MCF 10A (cell line): ENCODE measurements around the gene BRD1. TPM values are rescaled to one million over a fixed set of nuclear protein-coding genes. Genes with fewer than 3 reads are reported as not detected.
"Not testable (repeated sequence)": the region's sequence is repeated elsewhere in the genome, so short reads cannot be mapped to it uniquely, and the experiment has no call there.

ENCODE experiments used
- BruUV-seq: library from RNA; stranded (reverse); fragments of 400-500 nt; replicated peaks from 2 replicates; lab custom pipeline; 2021; lab: Mats Ljungman, UMichigan
- CTCF ChIA-PET: fragments of 300-600 bp; sonication (Branson Sonifier 250); formaldehyde crosslinking; extraction: SDS; loops from one replicate; lab custom pipeline; 2021; ENCODE audit warnings: antibody characterized with exemption, inconsistent platforms; lab: Yijun Ruan, JAX
- POLR2A ChIA-PET: fragments of 300-600, 350-650 bp; sonication (Branson Sonifier 250); formaldehyde crosslinking; extraction: SDS; loops from one replicate; lab custom pipeline; 2020; ENCODE audit warnings: antibody characterized with exemption, inconsistent platforms; lab: Yijun Ruan, JAX
- DNase-seq: peaks from one replicate; pipeline ENCODE4 v3.0.0-alpha.2; 2018; ENCODE audit not compliant: unreplicated experiment
- H3K27ac Mint-ChIP-seq: one replicate; pipeline ENCODE4 v1.8.0; 2022; ENCODE audit warnings: mild to moderate bottlenecking, low read depth, mixed read lengths; ENCODE audit not compliant: unreplicated experiment
- H3K27me3 Mint-ChIP-seq: one replicate; pipeline ENCODE4 v1.8.0; 2022; ENCODE audit warnings: mixed read lengths; ENCODE audit not compliant: insufficient read depth, unreplicated experiment
- H3K36me3 Mint-ChIP-seq: one replicate; pipeline ENCODE4 v1.8.0; 2022; ENCODE audit warnings: mild to moderate bottlenecking, moderate library complexity, mixed read lengths; ENCODE audit not compliant: insufficient read depth, unreplicated experiment
- H3K4me1 Mint-ChIP-seq: one replicate; pipeline ENCODE4 v1.8.0; 2022; ENCODE audit warnings: mixed read lengths; ENCODE audit not compliant: insufficient read depth, unreplicated experiment
- H3K4me3 Mint-ChIP-seq: one replicate; pipeline ENCODE4 v1.8.0; 2022; ENCODE audit warnings: mild to moderate bottlenecking, moderate library complexity, mixed read lengths; ENCODE audit not compliant: unreplicated experiment
- H3K9me3 Mint-ChIP-seq: one replicate; pipeline ENCODE4 v1.8.0; 2022; ENCODE audit warnings: mixed read lengths; ENCODE audit not compliant: unreplicated experiment
- intact Hi-C: fragments of 100-400 bp; cut with micrococcal nuclease; formaldehyde crosslinking; loops from 2 replicates; pipeline ENCODE4 v1.14.1; 2022
- total RNA-seq: library from RNA; stranded (reverse); gene quantifications from 2 replicates; pipeline ENCODE4 v1.2.3, GENCODE V29; 2022
- TF ChIP-seq, protein P1 (sequence below): fragments of 200-600 bp; IDR thresholded peaks from one replicate; pipeline ENCODE4 v1.8.0; 2022; ENCODE audit warnings: antibody characterized with exemption, mild to moderate bottlenecking; ENCODE audit not compliant: unreplicated experiment

The BRD1 gene
- total RNA-seq, 1 experiment from 2014 or later: 48.1 TPM

DNA sequence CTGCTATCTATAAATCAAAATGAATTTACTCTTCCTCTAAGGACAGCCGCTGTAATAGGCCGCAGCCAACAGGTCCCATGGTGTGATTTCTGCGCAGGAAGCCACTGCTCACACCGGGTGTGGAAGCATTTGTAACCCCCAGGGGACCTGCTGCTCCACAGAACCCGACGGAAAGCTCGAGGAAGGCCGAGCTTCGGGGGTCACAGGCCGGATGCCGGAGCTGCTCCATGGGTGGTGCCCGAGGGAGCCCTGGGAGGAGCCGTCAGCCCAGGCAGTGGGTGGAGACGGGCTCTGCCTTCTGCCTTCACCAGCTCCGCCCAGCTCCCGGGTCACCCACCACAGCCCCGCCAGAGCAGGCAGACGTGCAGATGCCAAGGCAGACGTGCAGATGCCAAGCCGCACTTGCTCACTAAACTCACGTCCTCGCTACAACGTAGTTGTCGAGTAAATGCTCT is 63.5 kb downstream of the BRD1 start:
- no peak overlapping the region for H3K27ac Mint-ChIP-seq
- H3K4me3 Mint-ChIP-seq: no peak overlapping the region
- intact Hi-C loops: no loop called here
- no peaks in the 10 kb centered on the region for H3K36me3 Mint-ChIP-seq
- ChIA-PET POLR2A (no interaction called here), CTCF (no interaction called here)
- DNase-seq: no peak
- H3K27me3 Mint-ChIP-seq: no peaks in the 10 kb centered on the region
- no TSS peak for BruUV-seq
- TF ChIP-seq, protein P1, sequence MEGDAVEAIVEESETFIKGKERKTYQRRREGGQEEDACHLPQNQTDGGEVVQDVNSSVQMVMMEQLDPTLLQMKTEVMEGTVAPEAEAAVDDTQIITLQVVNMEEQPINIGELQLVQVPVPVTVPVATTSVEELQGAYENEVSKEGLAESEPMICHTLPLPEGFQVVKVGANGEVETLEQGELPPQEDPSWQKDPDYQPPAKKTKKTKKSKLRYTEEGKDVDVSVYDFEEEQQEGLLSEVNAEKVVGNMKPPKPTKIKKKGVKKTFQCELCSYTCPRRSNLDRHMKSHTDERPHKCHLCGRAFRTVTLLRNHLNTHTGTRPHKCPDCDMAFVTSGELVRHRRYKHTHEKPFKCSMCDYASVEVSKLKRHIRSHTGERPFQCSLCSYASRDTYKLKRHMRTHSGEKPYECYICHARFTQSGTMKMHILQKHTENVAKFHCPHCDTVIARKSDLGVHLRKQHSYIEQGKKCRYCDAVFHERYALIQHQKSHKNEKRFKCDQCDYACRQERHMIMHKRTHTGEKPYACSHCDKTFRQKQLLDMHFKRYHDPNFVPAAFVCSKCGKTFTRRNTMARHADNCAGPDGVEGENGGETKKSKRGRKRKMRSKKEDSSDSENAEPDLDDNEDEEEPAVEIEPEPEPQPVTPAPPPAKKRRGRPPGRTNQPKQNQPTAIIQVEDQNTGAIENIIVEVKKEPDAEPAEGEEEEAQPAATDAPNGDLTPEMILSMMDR: no peak
- H3K4me1 Mint-ChIP-seq: peaks cover 15% of the 10 kb centered on the region
- H3K9me3 Mint-ChIP-seq: peaks cover 14% of the 10 kb centered on the region

DNA sequence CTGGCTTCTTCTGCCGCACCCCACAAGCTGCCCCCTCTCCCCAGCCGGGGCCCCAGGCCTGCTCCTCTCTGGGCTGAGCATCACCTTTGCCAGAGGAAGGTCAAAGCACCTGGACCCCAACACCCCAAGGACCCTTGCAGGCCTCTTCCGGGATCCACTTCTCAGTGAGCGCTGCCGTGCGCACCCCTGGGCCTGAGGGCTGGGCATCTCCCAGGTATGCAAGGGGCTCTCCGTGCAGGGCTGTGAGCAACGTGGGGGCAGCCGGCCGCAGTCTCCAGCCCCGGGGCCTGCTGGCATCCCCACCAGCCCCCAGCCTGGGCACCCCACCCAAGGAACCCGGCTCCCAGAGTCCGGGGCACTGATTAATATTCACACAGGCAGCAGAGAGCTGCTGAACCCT is 64.0 kb downstream of the BRD1 start:
- POLR2A ChIA-PET: no interaction called here
- peaks cover 15% of the 10 kb centered on the region for H3K4me1 Mint-ChIP-seq
- H3K9me3 Mint-ChIP-seq: peaks cover 14% of the 10 kb centered on the region
- no peaks in the 10 kb centered on the region for H3K36me3 Mint-ChIP-seq
- intact Hi-C loops: no loop called here
- TF ChIP-seq, protein P1: no peak
- CTCF ChIA-PET: no interaction called here
- H3K27ac Mint-ChIP-seq: no peak overlapping the region
- no peaks in the 10 kb centered on the region for H3K27me3 Mint-ChIP-seq
- DNase-seq: no peak
- H3K4me3 Mint-ChIP-seq: no peak overlapping the region
- BruUV-seq: no TSS peak

DNA sequence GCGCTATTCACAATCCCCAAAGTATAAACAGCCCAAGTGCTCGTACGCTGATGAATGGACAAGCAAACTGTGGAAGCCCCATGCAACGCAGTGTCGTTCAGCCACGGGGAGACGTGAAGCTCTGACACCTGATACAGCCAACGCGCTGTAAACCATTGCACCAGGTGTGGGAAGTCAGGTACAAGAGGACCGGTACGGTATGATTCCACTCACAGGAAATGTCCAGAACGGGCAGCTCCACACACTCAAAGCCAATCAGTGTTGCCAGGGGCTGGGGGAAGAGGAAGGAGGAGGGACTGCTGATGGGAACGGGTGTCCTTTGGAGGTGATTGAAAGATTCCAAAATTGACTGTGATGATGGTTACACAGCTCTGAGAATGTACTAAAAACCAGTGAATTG is 64.5 kb downstream of the BRD1 start:
- DNase-seq: no peak
- Mint-ChIP-seq H3K27me3 (no peaks in the 10 kb centered on the region), H3K9me3 (peaks cover 14% of the 10 kb centered on the region), H3K4me3 (no peak overlapping the region), H3K27ac (no peak overlapping the region), H3K4me1 (peaks cover 15% of the 10 kb centered on the region), H3K36me3 (no peaks in the 10 kb centered on the region)
- TF ChIP-seq, protein P1: no peak
- CTCF ChIA-PET: no interaction called here
- intact Hi-C loops: no loop called here
- no TSS peak for BruUV-seq
- POLR2A ChIA-PET: interaction anchor here (1.2 kb wide), 1 partner anchor 10 kb away, joined by 3 read pairs; no protein-coding TSS in a partner anchor

DNA sequence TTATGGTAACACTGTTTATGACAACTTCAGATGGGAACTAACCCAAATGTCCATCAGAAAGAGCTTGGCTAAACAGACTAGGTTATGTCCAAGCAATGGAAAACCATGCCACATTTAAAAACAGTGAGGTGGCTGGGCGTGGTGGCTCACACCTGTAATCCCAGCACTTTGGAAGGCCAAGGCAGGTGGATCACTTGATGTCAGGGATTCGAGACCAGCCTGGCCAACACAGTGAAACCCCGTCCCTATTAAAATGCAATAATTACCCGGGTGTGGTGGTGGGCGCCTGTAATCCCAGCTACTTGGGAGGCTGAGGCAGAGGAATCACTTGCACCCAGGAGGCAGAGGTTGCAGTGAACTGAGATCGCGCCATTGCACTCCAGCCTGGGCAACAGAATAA is 65.1 kb downstream of the BRD1 start:
- ChIA-PET CTCF (interaction anchor here (1.3 kb wide), 1 partner anchor 14 kb away, joined by 4 read pairs; no protein-coding TSS in a partner anchor), POLR2A (interaction anchor here (1.2 kb wide), 1 partner anchor 10 kb away, joined by 3 read pairs; no protein-coding TSS in a partner anchor)
- BruUV-seq, H3K27me3 Mint-ChIP-seq, H3K4me3 Mint-ChIP-seq, DNase-seq, H3K27ac Mint-ChIP-seq, intact Hi-C loops, H3K36me3 Mint-ChIP-seq: not testable (repeated sequence)
- Mint-ChIP-seq H3K4me1 (peaks cover 15% of the 10 kb centered on the region), H3K9me3 (peaks cover 14% of the 10 kb centered on the region)
